ENCODE data around the gene SLC25A23.

SLC25A23 gene

DNA sequence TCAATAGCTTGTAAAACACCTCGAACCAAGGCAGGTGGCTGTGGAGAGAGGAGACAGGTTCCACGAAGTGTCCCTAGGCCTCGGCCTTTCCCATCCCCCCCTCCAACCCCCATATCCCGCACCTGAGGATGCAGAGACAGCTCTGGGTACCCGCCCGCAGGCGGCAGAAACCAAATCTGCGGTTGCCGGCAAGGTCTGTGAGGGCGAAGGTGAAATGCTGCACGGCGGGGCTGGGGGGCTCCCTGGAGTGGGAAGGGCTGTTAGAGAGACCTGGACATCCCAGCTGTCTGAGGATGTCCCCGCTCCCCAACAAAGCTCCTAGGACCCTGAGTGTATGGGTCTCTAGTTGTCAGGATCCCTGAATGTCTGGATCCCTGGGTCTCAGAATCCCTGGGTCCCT, 19.2 kb upstream of the SLC25A23 start:
- H3K27ac ChIP-seq, result no peak overlapping the region
- TF ChIP-seq, protein P1, sequence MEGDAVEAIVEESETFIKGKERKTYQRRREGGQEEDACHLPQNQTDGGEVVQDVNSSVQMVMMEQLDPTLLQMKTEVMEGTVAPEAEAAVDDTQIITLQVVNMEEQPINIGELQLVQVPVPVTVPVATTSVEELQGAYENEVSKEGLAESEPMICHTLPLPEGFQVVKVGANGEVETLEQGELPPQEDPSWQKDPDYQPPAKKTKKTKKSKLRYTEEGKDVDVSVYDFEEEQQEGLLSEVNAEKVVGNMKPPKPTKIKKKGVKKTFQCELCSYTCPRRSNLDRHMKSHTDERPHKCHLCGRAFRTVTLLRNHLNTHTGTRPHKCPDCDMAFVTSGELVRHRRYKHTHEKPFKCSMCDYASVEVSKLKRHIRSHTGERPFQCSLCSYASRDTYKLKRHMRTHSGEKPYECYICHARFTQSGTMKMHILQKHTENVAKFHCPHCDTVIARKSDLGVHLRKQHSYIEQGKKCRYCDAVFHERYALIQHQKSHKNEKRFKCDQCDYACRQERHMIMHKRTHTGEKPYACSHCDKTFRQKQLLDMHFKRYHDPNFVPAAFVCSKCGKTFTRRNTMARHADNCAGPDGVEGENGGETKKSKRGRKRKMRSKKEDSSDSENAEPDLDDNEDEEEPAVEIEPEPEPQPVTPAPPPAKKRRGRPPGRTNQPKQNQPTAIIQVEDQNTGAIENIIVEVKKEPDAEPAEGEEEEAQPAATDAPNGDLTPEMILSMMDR (conservative IDR thresholded peaks at IDR 0.05), result no peak

DNA sequence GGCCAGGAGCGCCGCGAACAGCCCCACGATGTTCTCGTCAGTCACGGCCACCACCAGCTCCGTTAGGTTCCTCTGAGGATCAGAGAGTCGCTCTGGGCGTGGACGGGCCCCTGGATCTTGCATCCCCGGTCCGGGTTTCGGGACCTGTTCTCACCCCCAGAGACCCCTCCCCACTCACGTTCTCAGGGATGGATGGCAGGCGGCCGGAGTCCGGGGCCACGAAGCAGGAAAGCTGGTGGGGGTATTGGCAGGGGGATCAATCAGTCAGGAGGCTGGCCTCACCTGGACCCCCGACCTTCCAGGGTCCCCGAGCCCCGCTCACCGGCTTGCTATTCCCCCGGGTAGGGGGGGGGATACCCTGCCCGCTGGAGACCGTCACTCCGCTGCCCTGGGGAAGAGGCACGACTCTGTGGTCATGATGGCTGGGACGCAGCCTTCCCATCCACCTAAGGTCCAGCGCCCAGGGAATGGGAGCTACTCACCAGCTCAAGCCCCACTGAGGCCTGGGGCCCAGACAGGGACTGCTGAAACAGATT, 17.4 kb upstream of the SLC25A23 start:
- TF ChIP-seq, protein P1 (conservative IDR thresholded peaks at IDR 0.05), result no peak
- H3K27ac ChIP-seq, result no peak overlapping the region

DNA sequence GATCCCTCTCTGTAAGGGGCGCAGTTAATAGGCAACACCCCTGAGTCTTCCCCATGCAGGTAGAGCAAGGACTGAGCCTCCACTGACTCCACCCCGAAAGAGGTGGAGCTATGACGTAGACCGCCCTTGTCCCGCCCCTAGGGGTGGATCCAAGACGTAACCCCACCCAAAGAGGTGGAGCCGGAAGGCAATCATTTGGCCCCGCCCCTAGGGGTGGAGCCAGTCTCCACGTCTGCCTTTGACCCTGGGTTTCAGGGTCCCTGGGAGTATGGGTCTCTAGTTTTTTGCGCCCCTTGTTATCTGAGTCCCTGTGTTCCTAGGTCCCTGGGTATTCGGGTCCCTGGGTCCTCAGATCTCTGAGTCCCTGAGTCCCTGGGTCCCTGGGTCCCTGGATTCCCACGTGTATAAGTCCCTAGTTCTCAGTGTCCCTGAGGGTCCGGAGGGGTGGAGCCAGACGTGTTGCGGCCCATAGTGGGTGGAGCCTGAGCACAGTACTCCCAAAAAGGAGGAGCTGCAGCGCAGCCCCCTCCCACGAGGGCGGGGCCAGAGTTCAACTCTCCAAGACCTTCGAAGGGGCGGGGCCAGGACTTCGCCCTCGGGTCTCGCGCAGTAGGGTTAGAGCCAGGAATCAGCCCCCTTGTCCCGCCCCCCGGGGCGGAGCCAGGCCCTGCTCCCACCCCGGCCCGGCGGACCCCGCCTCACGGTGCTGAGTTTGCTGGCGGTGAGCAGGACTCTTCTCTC, 16.7 kb upstream of the SLC25A23 start:
- TF ChIP-seq, protein P1 (conservative IDR thresholded peaks at IDR 0.05), result no peak
- H3K27ac ChIP-seq, result no peak overlapping the region

DNA sequence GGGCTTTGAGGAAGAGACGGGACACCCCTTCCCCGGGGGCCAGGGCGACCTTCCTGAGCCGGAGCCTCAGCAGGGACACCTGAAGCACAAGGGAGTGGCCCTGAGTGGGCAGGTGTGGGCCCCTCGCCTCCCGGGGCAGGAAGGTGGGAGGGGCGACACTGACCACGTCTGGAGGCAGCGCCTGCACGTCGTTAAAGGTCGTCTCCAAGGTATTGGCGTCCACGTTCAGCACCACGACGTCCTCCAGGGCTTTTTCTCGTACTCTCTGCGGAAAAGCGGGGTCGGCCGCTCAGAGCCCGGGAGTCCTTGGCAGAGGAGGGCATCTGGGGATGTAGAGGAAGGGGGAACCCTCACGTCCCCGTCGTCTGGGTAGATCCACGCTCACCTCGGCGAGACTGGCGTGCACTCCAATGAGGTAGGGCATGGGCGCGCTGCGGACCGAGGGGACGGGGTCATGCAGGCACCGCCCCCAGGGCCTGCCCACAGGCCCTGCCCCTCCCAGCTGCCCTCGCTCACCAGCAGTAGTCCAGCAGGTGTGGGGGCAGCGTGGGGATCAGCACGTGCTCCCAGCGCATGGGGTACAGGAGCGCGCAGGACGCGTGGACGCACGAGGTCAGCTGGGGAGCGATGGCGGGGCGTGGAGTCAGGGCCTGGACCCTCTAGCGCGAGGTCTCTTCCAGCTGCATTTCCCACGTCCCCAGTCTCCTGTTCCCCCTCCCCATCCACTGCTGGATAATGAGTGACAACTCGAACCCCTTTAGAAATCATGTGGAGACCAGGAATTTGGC, 15.9 kb upstream of the SLC25A23 start:
- no peak overlapping the region for H3K27ac ChIP-seq
- TF ChIP-seq, protein P1 (conservative IDR thresholded peaks at IDR 0.05), result no peak

DNA sequence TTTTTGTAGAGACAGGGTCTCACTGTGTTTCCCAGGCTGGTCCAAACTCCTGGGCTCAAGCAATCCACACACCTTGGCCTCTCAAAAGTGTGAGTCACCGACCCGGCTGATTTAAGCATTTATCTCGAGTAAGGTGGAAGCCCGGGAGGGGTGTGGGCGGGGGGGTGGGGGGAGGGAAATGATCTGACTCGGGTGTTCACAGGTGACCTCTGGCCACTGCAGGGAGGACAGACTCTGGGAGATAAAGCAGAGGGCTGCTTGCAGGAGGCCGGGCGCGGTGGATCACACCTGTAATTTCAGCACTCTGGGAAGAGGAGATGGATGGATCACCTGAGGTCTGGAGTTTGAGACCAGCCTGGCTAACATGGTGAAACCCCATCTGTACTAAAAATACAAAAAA, 14.1 kb upstream of the SLC25A23 start:
- no peak overlapping the region for H3K27ac ChIP-seq
- TF ChIP-seq, protein P1 (conservative IDR thresholded peaks at IDR 0.05), result no peak

DNA sequence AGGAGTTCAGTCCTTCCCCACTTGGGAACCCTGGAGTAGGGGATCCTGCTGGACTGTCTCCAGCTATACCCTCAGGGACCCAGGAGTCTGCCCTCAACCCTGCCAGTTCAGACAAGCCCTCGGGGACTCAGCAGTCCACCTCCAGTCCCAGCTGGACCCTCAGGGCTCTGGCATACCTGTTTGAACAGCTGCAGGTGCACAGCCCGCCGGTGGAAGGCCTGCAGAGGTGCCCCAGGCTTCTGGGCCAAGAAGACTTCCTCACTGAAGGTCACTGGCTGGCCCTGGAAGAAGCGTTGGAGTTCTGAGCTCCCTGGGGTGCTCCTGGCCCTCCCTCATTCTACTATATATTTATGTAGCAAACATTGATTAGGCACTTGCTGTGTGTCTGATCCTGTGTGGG, 13.1 kb upstream of the SLC25A23 start:
- H3K27ac ChIP-seq, result no peak overlapping the region

GRCh38 chr19:6471076-6471475, 11.5 kb upstream of the SLC25A23 start:
- TF ChIP-seq, protein P1 (conservative IDR thresholded peaks at IDR 0.05), result no peak
- H3K27ac ChIP-seq, result no peak overlapping the region

More for the DNA sequence above, 13.1 kb upstream of the SLC25A23 start:
- TF ChIP-seq, protein P1 (conservative IDR thresholded peaks at IDR 0.05), result no peak
